K562 (cell line): Measurements from ENCODE around the gene CHCT1. TPM values are rescaled to one million over a fixed set of nuclear protein-coding genes. Genes with fewer than 3 reads are reported as not detected.

Experiments used
- BRF1 ChIP-seq: IDR thresholded peaks from 3 replicates; pipeline ENCODE4 v1.6.1; 2011; ENCODE audit warnings: borderline replicate concordance, mild to moderate bottlenecking; ENCODE audit not compliant: insufficient read length; ENCODE audit errors: extremely low read depth
- ELF1 ChIP-seq: fragments of 200-800 bp; sonication (Bioruptor generic); IDR thresholded peaks from 2 replicates; pipeline ENCODE4 v1.6.1; 2016; ENCODE audit warnings: missing genetic modification characterization, missing compliant biosample characterization
- ZNF174 ChIP-seq: fragments of 250-450 bp; sonication (Bioruptor Pico); IDR thresholded peaks from 2 replicates; pipeline ENCODE4 v1.4.0; 2020; ENCODE audit warnings: mild to moderate bottlenecking
- ZNF41 ChIP-seq: fragments of 250-450 bp; sonication (Bioruptor Pico); conservative IDR thresholded peaks from 2 replicates; pipeline ENCODE4 v1.4.0; 2020; ENCODE audit warnings: mild to moderate bottlenecking
- polyA plus RNA-seq, 8 experiments: library from polyadenylated mRNA; depleted of rRNA in 4 of 8; stranded (reverse) in 5 of 8; unstranded in 3 of 8; fragments of >200 nt; fragmentation: Nextera tagmentation in 2 of 8; fragmentation: Illumina TruSeq in 1 of 8; extraction: Ambion mirVana in 2 of 8; extraction: Trizol in 1 of 8; gene quantifications; 2 replicates each; pipeline versions ENCODE4 v1.2.1 to v1.2.3, GENCODE V29; 2011 to 2014; ENCODE audit warnings: inconsistent platforms in 1 of 8, missing spikeins in 1 of 8
- total RNA-seq, 7 experiments: library from RNA; depleted of rRNA in 6 of 7; stranded (reverse); fragments of >200 nt in 6 of 7; fragmentation: Illumina TruSeq in 2 of 7; extraction: Trizol in 2 of 7; gene quantifications; 2 replicates each; pipeline versions ENCODE4 v1.2.1 to v1.2.3, GENCODE V29; 2011 to 2021; ENCODE audit warnings: low replicate concordance in 1 of 7
- TF ChIP-seq, protein P1 (sequence below): sonication (generic); formaldehyde crosslinking; IDR thresholded peaks from 2 replicates; pipeline ENCODE4 v1.8.0; 2022; ENCODE audit warnings: mild to moderate bottlenecking, missing genetic modification reagents
- TF ChIP-seq, protein P2 (sequence below), 2 experiments: fragments of 200-800 bp in 1 of 2; sonication (Bioruptor generic) in 1 of 2; sonication (generic) in 1 of 2; formaldehyde crosslinking in 1 of 2; IDR thresholded peaks in 1 of 2; conservative IDR thresholded peaks in 1 of 2; 2 replicates each; pipeline versions ENCODE4 v1.5.0 to v1.6.1; 2016 to 2020; ENCODE audit warnings: missing compliant biosample characterization in 1 of 2, missing genetic modification characterization in 1 of 2, missing genetic modification reagents in 1 of 2

Gene CHCT1
- total and polyA plus RNA-seq, 9 of the 15 experiments (the other 6 are each of a cell fraction or from before 2014, with no cell fraction given): not detected

DNA sequence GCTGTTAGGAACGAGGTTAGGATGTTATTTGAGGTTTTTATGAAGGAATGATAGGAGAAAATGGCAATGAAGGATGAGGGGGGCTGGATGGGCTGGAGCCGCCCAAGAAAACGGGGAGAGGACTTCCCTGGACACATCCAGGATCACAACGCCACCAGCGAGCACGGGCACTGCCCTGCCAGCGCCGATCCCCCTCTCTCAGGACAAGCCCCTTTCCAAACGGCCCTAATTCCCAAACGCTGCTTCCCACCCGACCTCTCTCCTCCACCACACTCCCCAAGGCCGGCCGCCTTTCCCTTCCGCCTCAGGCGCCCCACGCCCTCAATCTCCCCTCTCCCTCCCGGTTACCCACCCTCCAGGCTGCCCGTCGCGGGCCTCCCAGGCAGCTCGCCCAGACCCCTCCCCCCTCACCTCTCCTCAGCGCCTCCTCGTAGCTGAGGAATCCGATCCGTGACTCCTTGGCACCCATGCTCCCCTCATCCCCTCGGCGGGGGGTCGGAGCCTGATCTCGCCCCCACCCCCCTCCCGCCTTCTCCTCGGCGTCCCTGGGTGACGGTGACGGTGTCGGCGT, 30.7 kb upstream of the CHCT1 start (continued):
- TF ChIP-seq, protein P1, sequence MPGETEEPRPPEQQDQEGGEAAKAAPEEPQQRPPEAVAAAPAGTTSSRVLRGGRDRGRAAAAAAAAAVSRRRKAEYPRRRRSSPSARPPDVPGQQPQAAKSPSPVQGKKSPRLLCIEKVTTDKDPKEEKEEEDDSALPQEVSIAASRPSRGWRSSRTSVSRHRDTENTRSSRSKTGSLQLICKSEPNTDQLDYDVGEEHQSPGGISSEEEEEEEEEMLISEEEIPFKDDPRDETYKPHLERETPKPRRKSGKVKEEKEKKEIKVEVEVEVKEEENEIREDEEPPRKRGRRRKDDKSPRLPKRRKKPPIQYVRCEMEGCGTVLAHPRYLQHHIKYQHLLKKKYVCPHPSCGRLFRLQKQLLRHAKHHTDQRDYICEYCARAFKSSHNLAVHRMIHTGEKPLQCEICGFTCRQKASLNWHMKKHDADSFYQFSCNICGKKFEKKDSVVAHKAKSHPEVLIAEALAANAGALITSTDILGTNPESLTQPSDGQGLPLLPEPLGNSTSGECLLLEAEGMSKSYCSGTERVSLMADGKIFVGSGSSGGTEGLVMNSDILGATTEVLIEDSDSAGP (CRISPR knock-in tag): no peak
- TF ChIP-seq, protein P2, sequence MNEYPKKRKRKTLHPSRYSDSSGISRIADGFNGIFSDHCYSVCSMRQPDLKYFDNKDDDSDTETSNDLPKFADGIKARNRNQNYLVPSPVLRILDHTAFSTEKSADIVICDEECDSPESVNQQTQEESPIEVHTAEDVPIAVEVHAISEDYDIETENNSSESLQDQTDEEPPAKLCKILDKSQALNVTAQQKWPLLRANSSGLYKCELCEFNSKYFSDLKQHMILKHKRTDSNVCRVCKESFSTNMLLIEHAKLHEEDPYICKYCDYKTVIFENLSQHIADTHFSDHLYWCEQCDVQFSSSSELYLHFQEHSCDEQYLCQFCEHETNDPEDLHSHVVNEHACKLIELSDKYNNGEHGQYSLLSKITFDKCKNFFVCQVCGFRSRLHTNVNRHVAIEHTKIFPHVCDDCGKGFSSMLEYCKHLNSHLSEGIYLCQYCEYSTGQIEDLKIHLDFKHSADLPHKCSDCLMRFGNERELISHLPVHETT (CRISPR knock-in tag; conservative IDR thresholded peaks at IDR 0.05 in 1 of 2, IDR thresholded peaks at IDR 0.05 in 1 of 2): no peak
- TF ChIP-seq ZNF41 (no peak), ELF1 (tag) (no peak), ZNF174 (no peak), BRF1 (no peak)
